HUES6 (cell line): ENCODE results near the gene SVOPL.

ENCODE experiments used
- H3K27ac ChIP-seq: 2 replicates; pipeline ENCODE4 v1.7.0; 2013; ENCODE audit warnings: low read depth, mild to moderate bottlenecking, low read length, inconsistent platforms
- H3K27me3 ChIP-seq: 2 replicates; pipeline ENCODE4 v1.6.1; 2013; ENCODE audit warnings: low read length; ENCODE audit not compliant: control insufficient read depth, insufficient read depth
- H3K36me3 ChIP-seq: 2 replicates; pipeline ENCODE4 v1.6.1; 2013; ENCODE audit warnings: low read length; ENCODE audit not compliant: control insufficient read depth, insufficient read depth
- H3K4me1 ChIP-seq: 2 replicates; pipeline ENCODE4 v1.6.1; 2013; ENCODE audit warnings: low read length; ENCODE audit not compliant: control insufficient read depth, insufficient read depth
- H3K4me3 ChIP-seq: 2 replicates; pipeline ENCODE4 v1.5.1; 2013; ENCODE audit warnings: low read depth, low read length
- H3K9ac ChIP-seq: one replicate; pipeline ENCODE4 v1.6.1; 2013; ENCODE audit warnings: mild to moderate bottlenecking, low read length
- H3K9me3 ChIP-seq: 2 replicates; pipeline ENCODE4 v1.6.1; 2013; ENCODE audit warnings: low read depth, low read length; ENCODE audit not compliant: control insufficient read depth, insufficient read depth

SVOPL gene

GRCh38 chr7:138559448-138559847 lies 141.7 kb downstream of the SVOPL start:
- Histone ChIP-seq H3K27me3 (no peaks in the 10 kb centered on the region), H3K36me3 (peaks cover 99% of the 10 kb centered on the region), H3K4me1 (no peaks in the 10 kb centered on the region), H3K9ac (no peak overlapping the region), H3K9me3 (peaks cover 62% of the 10 kb centered on the region), H3K27ac (no peak overlapping the region), H3K4me3 (no peak overlapping the region)

- peaks cover 50% of the 10 kb centered on the region for H3K9me3 ChIP-seq
- H3K36me3 ChIP-seq: peaks cover 99% of the 10 kb centered on the region
- no peak overlapping the region for H3K9ac ChIP-seq
- H3K27me3 ChIP-seq: no peaks in the 10 kb centered on the region
- H3K4me3 ChIP-seq: no peak overlapping the region
- H3K4me1 ChIP-seq: no peaks in the 10 kb centered on the region
- H3K27ac ChIP-seq: no peak overlapping the region
These were observed 144.2 kb downstream of the SVOPL start for GRCh38 chr7:138556771-138557484.

- Histone ChIP-seq H3K27me3 (no peaks in the 10 kb centered on the region), H3K4me1 (no peaks in the 10 kb centered on the region), H3K27ac (no peak overlapping the region), H3K36me3 (peaks cover 99% of the 10 kb centered on the region), H3K9ac (no peak overlapping the region), H3K9me3 (peaks cover 48% of the 10 kb centered on the region), H3K4me3 (no peak overlapping the region)
These were observed 145.5 kb downstream of the SVOPL start for GRCh38 chr7:138555684-138556083.

- H3K4me1 ChIP-seq: no peaks in the 10 kb centered on the region
These were observed 146.5 kb downstream of the SVOPL start for GRCh38 chr7:138554674-138555073.

GRCh38 chr7:138553805-138554204 lies 147.4 kb downstream of the SVOPL start:
- H3K27me3 ChIP-seq: no peaks in the 10 kb centered on the region
- no peak overlapping the region for H3K4me3 ChIP-seq
- H3K9ac ChIP-seq: no peak overlapping the region
- peaks cover 99% of the 10 kb centered on the region for H3K36me3 ChIP-seq
- no peak overlapping the region for H3K27ac ChIP-seq
- H3K9me3 ChIP-seq: peaks cover 48% of the 10 kb centered on the region
- H3K4me1 ChIP-seq: no peaks in the 10 kb centered on the region

More at GRCh38 chr7:138554674-138555073, 146.5 kb downstream of the SVOPL start:
- H3K36me3 ChIP-seq: peaks cover 99% of the 10 kb centered on the region
- no peaks in the 10 kb centered on the region for H3K27me3 ChIP-seq
- no peak overlapping the region for H3K9ac ChIP-seq
- peaks cover 48% of the 10 kb centered on the region for H3K9me3 ChIP-seq
- H3K27ac ChIP-seq: no peak overlapping the region
- H3K4me3 ChIP-seq: no peak overlapping the region

- H3K27me3 ChIP-seq: no peaks in the 10 kb centered on the region
- peaks cover 25% of the 10 kb centered on the region for H3K9me3 ChIP-seq
- H3K36me3 ChIP-seq: peaks cover 98% of the 10 kb centered on the region
- no peak overlapping the region for H3K27ac ChIP-seq
- no peak overlapping the region for H3K9ac ChIP-seq
- H3K4me3 ChIP-seq: no peak overlapping the region
- H3K4me1 ChIP-seq: no peaks in the 10 kb centered on the region
These were observed 150.1 kb downstream of the SVOPL start for GRCh38 chr7:138551102-138551501.

- Histone ChIP-seq H3K27ac (no peak overlapping the region), H3K9me3 (peaks cover 20% of the 10 kb centered on the region; the same call in 1 of the 2 replicates), H3K36me3 (peaks cover 99% of the 10 kb centered on the region), H3K4me3 (no peak overlapping the region), H3K4me1 (no peaks in the 10 kb centered on the region), H3K27me3 (no peaks in the 10 kb centered on the region), H3K9ac (no peak overlapping the region)
These were observed 150.8 kb downstream of the SVOPL start for GRCh38 chr7:138550337-138550736.

- no peak overlapping the region for H3K4me3 ChIP-seq
- H3K9me3 ChIP-seq: peaks cover 12% of the 10 kb centered on the region; the same call in 1 of the 2 replicates
- H3K27ac ChIP-seq: no peak overlapping the region
- peaks cover 99% of the 10 kb centered on the region for H3K36me3 ChIP-seq
- no peak overlapping the region for H3K9ac ChIP-seq
- no peaks in the 10 kb centered on the region for H3K4me1 ChIP-seq
- H3K27me3 ChIP-seq: no peaks in the 10 kb centered on the region
These were observed 152.1 kb downstream of the SVOPL start for GRCh38 chr7:138549082-138549481.

- Histone ChIP-seq H3K4me3 (no peak overlapping the region), H3K9me3 (no peaks in the 10 kb centered on the region), H3K4me1 (no peaks in the 10 kb centered on the region), H3K9ac (no peak overlapping the region), H3K27me3 (no peaks in the 10 kb centered on the region), H3K27ac (no peak overlapping the region), H3K36me3 (peaks cover 98% of the 10 kb centered on the region)
These were observed 154.3 kb downstream of the SVOPL start for GRCh38 chr7:138546829-138547228.

- H3K27ac ChIP-seq: no peak overlapping the region
- H3K36me3 ChIP-seq: peaks cover 98% of the 10 kb centered on the region
These were observed 155.0 kb downstream of the SVOPL start for GRCh38 chr7:138546064-138546619.

GRCh38 chr7:138545123-138545522 lies 156.0 kb downstream of the SVOPL start:
- Histone ChIP-seq H3K9ac (no peak overlapping the region), H3K9me3 (no peaks in the 10 kb centered on the region), H3K27ac (no peak overlapping the region), H3K4me1 (no peaks in the 10 kb centered on the region), H3K27me3 (no peaks in the 10 kb centered on the region), H3K36me3 (peaks cover 98% of the 10 kb centered on the region), H3K4me3 (no peak overlapping the region)

More at GRCh38 chr7:138546064-138546619, 155.0 kb downstream of the SVOPL start:
- no peaks in the 10 kb centered on the region for H3K27me3 ChIP-seq
- no peaks in the 10 kb centered on the region for H3K9me3 ChIP-seq
- H3K9ac ChIP-seq: no peak overlapping the region
- H3K4me1 ChIP-seq: no peaks in the 10 kb centered on the region
- no peak overlapping the region for H3K4me3 ChIP-seq
